HG02885 (cell line): ENCODE results near the gene TCP10L.
"Not testable (repeated sequence)": the region's sequence is repeated elsewhere in the genome, so short reads cannot be mapped to it uniquely, and the experiment has no call there.

Experiments used
- ATAC-seq: cut with Tn5 transposase; IDR thresholded peaks from one replicate; pipeline ENCODE4 v1.9.1; 2021; ENCODE audit warnings: mild to moderate bottlenecking; ENCODE audit not compliant: unreplicated experiment, poor library complexity

TCP10L gene

DNA sequence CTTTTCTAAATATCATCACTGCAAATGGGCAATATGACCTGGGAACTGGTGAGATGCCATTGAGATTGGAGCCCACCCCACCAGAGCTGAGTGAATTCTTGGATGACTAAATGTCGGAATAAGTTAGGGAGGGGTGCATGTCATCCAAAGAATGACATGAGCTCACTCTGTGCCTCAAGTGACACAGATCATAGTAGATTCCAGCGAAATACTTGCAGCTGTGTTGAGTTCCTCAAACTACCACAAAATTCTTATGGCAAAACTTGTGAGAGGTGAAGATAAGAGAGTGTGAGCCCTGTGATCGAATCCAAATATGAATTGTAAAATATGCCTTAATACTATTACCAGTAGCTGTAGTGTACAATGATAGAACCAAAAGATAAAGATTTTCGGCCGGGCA is 2.3 kb upstream of the TCP10L start:
- ATAC-seq: no peak

DNA sequence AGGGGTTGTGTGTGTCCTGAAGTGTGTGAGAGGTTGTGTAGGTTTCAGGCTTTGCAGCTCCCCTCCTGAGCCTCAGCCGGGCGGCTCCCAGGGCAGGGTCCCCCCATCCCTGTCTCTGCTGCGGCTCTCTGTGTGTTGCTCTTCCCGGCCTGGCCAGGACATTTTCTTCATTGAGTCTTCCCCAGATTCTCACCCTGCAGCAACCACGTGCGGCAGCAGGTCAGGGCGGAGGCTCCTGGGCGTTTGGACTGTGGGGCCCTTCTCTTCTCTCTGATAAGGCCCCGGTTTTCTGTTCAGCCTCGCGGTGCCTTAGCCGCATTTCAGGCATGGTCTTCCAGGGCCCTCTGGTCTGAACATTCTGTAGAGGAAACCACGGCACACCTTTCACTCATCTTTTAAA is 1.8 kb upstream of the TCP10L start:
- ATAC-seq: no peak

DNA sequence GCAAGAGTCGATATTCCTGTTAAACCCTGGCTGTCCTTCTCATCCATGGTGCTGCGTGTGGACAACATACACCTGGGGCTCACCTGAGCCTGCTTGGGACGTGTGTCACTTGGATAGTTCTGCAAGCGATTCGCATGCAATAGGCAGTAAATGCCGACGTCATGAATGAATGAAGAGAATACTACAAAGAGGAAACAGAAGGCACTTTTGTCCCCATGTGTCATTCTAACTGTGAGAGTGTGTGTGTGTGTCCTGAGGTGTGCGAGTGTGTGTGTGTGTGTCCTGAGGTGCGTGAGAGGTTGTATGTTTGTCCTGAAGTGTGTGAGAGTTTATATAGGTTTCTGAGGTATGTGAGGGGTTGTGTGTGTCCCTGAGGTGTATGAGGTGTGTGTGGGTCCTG is 647 bp upstream of the TCP10L start:
- no peak for ATAC-seq

DNA sequence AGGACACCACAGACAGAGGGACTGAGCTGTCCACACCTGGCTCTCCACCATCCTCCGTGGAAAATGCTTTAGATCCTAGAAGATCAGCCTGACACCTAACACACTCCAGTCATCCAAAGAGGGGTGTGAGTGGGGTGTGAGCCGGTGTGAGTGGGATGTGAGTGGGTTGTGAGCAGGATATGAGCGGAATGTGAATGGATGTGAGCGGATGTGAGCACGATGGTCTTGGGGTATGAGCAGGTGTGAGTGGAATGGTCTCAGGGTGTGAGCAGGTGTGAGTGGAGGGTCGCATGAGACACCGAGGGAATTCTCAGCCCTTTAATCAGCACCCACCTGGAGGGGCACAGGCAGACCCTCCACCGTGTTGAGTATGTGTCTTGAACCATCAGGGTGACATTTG is 851 bp downstream of the TCP10L start:
- ATAC-seq: no peak

DNA sequence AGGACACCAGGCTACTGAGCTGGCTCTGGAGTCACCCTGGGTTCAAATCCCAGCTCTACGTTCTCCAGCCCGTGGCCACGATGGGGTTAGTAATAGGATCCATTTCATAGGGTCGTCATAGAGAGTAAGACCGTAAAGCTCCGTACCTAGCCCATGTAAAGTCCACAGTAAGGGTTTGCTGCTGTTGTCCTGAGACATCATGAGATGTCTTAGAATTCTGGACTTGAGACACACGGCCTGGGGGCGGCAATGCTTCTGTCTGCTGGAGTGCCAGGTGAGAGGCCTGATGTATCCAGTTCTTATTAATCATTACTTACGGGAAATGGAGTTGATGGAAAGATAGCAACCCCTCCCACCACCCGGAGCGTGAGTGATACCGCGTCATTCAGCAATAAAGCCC is 3.6 kb downstream of the TCP10L start:
- ATAC-seq: no peak

DNA sequence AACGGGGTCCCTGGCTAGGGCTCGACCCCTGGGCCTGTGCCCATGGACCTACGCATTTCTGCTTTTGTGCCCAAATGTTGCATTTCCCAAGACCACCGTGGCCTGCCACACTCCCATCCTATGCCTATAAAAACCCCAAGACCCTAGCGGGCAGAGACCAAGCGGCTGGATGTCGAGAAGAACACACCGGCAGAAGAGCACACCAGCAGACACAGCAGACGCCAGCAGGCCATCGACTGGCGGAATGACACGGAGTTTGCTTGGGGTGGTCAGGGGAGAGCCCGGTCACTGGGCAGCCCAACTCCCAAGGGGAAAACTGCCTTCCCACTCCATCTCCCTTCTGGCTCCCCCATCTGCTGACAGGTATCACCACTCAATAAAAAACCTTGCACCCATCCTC is 4.4 kb downstream of the TCP10L start:
- no peak for ATAC-seq

DNA sequence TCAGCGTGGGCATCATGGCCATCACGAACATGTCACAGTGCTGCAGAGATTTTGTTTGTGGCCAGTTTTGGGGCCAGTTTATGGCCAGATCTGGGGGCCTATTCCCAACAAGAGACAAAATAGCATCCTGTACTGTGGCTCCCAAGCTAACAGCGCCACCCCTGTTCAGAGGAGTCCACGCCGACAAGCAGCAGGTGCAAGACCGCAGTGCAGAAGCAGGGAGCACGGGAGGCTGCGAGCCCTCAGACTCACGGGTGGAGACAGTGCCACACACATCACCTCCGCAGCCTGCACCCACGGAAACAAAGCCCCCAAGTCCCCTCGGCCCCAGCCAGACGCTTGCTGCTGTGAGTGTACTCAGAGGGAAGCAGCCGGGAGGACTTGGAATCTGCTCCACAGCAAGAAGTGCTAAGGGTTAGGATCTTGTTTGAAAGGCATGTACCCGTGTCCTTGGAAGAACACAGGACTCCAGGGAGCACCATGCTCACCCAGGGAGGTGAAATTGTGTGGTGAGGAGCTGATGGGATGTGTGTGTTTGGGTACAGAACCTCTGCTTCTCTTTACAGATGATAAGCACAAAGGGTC is 7.1 kb downstream of the TCP10L start:
- ATAC-seq: no peak

DNA sequence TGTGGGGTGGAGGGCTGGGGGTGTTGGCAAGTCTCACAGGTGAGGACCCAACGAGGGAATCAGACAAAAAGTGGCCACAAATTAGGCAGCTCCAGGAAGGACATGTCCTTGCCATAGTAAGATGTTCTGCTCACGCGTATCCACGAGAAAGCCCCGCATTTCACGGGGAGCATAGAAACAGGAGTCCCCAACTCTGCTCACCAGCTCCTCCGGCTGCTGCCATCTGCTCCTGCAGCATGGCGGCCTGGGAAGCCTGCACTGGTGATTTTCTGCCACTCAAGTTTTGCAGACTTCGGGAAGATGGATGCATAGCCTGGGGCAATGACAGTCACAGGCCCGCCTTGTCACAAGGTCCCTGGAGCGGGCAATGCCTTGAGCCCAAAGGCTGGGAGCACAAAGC is 9.3 kb downstream of the TCP10L start:
- no peak for ATAC-seq

DNA sequence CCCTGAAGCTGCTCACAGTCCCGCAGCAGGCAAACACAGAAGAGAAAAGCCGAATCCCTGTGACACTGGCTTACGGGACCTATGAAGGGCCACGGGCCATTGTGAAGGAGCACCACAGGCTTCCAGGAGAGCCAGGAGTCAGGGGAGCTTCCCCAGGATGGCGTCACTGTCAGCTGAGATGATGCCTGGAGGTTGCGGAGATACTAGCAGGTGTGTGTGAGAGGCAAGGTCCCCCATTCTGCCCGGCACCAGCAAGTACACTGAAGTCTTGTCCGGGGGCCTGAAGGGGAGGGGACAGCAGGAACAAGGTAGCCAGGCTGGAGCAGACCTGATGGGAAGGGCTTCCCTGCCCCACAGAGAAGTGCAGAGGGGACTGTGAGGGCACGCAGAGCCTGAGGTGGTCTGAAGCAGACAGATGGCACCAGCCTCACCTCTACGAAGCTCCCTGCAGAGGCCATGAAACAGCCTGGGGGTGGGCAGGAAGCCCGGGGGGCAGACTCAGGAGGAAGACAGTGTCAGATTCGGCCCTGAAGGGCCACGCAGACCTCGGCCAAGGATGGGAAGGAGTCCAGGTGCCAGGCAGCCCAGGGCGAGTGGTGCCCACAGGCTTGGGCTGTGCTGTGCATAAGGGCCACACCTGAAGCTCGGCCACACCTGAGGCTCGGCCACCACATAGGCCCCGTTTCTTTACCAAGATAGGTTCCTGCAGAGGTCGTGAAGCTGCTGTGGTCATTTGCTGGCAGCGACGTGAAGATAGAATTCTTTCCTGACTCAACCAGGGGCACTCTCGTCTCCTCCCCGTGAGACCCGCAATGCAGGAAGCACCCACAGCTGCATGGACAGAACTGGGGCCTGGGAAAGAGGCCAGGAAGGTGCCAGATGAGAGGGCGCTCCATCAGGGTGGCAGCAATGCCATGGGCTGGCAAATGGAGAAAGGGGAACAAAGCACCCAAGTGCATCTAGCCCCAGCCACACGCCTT is 10.1 kb downstream of the TCP10L start:
- ATAC-seq: no peak

DNA sequence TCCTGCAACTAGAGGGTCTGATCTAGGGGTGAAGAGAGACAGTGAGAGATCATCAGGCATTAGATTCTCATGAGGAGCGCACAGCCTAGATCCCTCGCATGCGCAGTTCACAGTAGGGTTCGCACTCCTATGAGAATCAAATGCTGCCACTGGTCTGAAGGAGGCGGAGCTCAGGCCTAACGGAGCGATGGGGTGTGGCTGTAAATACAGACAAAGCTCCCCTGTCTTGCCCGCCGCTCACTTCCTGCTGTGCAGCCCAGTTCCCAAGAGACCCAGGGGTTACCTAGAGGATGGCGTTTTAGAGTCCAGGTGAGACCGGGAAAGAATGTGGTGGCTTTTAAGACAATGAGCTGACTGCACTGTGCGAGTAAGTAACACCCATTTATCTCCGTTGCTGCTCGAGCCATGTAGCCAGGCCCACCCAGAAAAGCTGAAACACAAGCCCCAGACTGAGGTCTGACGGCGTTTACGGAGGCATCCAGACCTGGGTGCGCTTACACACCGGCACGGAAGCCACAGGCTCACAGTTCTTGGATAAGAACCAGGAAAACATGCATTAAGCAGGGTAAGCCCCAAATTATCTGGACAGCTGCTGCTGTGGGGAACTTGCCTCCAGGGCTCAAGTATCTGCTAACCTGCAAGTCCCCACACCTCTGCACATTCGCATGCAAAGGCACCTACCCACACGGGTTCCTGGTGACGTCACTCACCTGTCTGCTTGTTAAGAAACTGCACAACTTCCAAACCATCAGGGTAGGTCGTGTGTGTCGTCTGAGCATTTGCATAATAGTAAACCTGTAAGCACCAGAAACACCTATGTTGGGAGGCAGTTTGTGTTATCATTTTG is 12.5 kb downstream of the TCP10L start:
- no peak for ATAC-seq

DNA sequence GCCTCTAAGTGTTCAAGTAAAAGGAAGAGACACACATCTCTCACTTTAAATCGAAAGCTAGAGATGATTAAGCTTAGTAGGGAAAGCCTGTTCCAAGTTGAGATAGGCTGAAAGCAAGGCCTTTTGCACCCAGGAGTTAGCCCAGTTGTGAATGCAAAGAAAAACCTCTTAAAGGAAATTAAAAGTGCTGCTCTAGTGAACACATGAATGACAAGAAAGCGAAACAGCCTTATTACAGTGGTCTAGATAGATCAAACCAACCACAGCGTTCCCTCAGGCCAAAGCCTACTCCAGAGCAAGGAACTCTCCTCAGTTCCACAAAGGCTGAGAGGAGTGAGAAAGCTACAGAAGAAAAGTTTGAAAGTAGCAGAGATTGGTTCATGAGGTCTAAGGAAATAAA is 14.9 kb downstream of the TCP10L start:
- no peak for ATAC-seq

DNA sequence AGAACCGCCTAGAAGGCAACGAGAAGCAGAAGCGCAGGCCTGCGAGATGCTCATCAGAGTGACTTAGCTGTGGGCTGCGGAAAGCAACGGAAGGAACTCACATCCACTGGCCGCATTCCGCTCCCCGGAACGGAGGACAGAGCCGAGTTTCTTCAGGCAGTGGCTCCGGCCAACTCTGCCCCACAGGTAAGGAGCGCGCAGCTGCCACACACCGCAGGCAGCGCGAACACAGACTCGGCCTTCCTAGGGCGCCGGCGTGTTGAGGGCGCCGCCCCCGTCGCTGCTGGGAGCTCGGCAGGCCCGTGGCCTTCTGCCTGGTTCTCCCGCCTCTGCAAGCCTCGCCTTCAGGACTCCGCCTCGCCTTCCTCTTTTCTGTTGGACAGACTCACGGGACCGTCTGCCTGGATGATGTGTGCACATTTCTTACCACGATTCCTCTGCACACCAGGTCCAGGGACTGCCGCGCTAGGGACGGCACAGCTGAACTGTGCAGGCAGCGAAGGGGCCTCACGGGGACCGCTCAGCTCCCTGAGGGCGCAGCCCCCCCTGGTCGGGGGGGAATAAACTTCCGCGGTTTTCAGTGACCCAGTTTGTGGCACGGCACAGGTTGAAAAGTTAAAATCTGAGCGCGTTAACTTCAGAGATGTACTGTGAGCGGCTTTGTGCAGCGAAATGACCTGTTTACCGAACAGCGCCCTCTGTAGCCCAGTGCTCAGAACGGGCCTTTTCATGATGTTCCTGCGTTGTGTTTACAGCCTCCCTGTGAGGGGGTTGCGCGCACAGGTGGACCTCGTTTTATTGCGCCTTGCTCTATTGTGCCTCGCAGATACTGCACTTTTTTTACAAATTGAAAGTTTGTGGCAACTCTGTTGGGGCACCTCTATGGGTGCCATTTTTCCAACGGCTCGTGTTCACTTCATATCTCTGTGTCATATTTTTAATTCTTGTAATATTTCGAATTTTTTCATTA is 15.8 kb downstream of the TCP10L start:
- ATAC-seq: peak; percentile 86

DNA sequence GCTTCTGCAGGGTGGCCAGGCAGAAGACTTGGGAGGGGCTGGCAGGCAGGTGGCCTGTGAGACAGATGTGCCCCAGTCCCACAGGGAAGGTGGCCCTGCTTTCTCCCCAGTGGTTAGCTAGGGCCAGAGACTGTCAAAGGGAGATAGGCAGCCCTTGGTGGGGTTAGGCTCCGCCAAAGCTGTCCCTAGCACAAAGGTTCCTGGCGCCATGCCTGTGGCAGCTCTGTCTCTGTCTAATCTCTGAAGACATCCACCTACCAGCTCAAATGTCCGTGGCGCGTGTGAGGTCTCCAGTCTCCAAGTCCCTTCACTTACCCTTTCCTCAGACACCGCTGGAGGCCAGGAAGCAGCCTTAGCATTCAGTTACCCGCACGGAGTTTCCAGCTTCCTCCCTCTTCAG is 17.7 kb downstream of the TCP10L start:
- no peak for ATAC-seq

DNA sequence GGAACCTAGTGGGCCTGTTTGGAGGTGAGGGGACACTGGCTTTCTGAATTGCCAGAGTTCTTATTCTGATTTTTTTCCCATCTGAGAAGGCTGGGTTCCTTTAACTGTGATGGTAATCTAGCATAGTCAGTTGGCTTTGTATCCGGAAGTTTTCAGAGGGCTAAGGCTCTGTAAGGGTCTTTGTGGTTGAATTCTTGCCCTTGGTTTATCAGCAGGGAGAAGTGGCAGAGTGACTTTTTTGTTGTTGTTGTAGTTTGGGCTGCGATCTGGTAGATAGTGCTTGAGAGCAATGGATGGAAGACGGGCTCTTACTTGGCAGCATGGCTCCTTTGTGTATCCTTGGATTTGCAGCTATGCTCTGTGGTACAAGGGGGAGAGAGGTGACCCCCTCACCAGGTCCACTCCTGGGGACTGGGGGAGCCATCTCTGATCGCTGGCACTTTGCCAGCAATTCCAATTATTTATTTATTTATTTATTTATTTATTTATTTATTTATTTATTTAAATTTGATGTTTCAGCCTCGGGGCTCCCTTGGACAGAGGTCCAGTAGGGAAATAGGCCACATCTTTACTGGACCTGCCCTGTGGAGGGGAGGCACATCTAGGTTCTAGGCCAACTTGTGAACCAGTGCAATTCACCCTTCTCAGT is 18.5 kb downstream of the TCP10L start:
- ATAC-seq: no peak

DNA sequence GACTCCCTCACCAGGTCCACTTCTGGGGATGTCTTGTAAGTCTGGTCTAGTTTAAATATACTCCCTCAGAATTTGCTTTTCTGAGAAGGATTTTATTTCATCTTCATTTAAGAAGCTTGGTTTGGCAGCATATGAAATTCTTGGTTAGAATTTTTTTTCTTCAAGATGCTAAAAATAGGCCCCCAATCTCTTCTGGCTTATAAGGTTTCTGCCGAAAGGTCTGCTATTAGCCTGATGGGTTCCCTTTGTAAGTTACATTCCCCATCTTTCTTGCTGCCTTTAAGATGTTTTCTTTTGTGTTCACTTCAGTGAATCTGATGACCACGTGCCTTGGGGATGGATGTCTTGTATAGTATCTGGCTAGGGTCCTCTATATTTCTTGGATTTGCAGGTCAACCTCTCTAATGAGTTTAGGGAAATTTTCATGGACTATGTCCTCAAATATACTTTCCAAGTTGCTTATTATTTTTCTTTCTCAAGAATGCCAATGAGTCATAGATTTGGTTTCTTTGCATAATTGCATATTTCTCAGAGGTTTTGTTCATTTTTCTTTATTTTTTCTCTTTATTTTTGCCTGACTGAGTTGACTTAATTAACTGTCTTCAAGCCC is 19.4 kb downstream of the TCP10L start:
- no peak for ATAC-seq

DNA sequence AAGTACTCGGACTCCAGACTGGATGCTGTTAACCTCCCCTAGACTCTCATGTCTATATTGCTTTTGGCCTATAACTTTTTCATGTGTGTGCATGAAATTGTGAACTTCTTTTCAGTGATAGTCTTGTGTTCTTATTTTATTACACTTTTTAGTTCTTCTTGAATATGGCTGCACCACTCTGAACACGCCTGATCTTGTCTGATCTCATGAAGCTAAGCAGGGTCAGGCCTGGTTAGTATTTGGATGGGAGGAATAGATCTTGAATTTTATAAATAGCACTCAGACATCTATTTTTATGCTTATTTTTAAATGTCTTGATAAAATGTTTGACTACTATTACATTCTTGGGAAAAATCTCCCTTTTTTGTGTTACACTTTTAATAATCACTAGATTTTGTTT is 22.4 kb downstream of the TCP10L start:
- no peak for ATAC-seq

DNA sequence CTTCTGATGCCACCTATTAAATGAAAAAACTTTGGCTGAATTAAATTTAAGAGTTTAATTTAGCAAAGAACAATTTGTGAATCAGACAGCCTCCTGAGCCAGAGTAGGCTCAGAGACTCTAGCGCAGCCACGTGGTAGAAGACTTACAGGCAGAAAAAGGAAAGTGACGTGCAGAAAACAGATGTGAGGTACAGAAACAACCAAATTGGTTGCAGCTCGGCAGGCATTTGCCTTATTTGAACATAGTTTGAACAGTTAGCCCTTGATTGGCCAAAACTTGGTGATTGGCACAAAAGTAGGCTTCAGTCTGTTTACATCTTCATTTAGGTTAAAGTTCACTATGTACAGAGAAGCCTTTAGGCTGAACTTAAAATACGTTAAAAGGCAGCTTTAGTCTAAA is 22.9 kb downstream of the TCP10L start:
- no peak for ATAC-seq

DNA sequence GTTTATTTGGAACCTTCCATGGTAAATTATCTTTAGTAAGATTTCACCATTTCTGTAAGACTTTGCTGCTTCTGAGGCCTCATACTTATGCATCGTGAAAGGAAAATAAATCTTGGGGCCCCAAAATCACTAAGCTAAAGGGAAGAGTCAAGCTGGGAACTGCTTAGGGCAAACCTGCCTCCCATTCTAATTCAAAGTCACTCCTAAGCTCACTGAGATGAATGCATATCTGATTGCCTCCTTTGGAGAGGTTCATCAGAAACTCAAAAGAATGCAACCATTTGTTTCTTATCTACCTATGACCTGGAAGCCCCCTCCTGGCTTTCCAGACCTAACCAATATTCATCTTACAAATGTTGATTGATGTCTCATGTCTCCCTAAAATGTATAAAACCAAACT is 23.8 kb downstream of the TCP10L start:
- ATAC-seq: not testable (repeated sequence)

DNA sequence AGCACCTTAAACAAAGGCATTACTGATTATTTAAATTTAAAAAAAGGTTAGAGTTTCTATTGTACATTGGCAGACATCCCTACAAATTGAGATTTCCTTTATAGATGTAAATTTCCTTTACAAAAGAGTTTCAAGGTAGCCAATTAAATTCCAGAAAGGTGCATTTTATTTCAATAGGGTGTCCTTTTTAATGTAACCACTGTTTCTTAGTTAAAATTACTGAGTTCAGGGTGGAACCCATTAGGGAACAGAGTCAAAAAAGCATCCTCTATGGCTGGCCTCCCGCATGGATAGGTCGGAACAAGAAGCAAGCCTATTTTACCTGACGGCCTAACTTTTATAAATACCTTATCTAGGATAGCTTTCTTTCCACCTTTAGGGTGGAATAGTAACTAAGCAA is 24.4 kb downstream of the TCP10L start:
- ATAC-seq: no peak
